ENCODE data around the gene CYTH3.
"Not testable (repeated sequence)": the region's sequence is repeated elsewhere in the genome, so short reads cannot be mapped to it uniquely, and the experiment has no call there.

CYTH3 gene

GRCh38 chr7:6301446-6301845, 29.0 kb upstream of the CYTH3 start:
- DNase-seq; H3K4me3 ChIP-seq (ENCODE audit: insufficient read depth, low read depth, low read length, poor library complexity, severe bottlenecking); H3K27me3 ChIP-seq (replicated peaks; ENCODE audit: control insufficient read depth, insufficient read depth, low read length, poor library complexity, severe bottlenecking); H3K27ac ChIP-seq (ENCODE audit: insufficient read depth, low read length, poor library complexity, severe bottlenecking); H3K4me1 ChIP-seq (ENCODE audit: control insufficient read depth, insufficient read depth, low read length, poor library complexity, severe bottlenecking); H3K9me3 ChIP-seq (ENCODE audit: control insufficient read depth, low read length); H3K36me3 ChIP-seq (ENCODE audit: control insufficient read depth, insufficient read depth, low read length): not testable (repeated sequence)

GRCh38 chr7:6299774-6300173, 27.4 kb upstream of the CYTH3 start:
- Histone ChIP-seq H3K27me3 (replicated peaks; ENCODE audit: control insufficient read depth, insufficient read depth, low read length, poor library complexity, severe bottlenecking) (no peaks in the 10 kb centered on the region), H3K36me3 (ENCODE audit: control insufficient read depth, insufficient read depth, low read length) (no peaks in the 10 kb centered on the region), H3K9me3 (ENCODE audit: control insufficient read depth, low read length) (no peaks in the 10 kb centered on the region), H3K27ac (ENCODE audit: insufficient read depth, low read length, poor library complexity, severe bottlenecking) (no peak overlapping the region), H3K4me3 (ENCODE audit: insufficient read depth, low read depth, low read length, poor library complexity, severe bottlenecking) (no peak overlapping the region), H3K4me1 (ENCODE audit: control insufficient read depth, insufficient read depth, low read length, poor library complexity, severe bottlenecking) (no peaks in the 10 kb centered on the region)
- DNase-seq: no peak

- no peak overlapping the region for H3K27ac ChIP-seq (ENCODE audit: insufficient read depth, low read length, poor library complexity, severe bottlenecking)
- no peaks in the 10 kb centered on the region for H3K36me3 ChIP-seq (ENCODE audit: control insufficient read depth, insufficient read depth, low read length)
- no peak overlapping the region for H3K4me3 ChIP-seq (ENCODE audit: insufficient read depth, low read depth, low read length, poor library complexity, severe bottlenecking)
- no peaks in the 10 kb centered on the region for H3K4me1 ChIP-seq (ENCODE audit: control insufficient read depth, insufficient read depth, low read length, poor library complexity, severe bottlenecking)
- H3K27me3 ChIP-seq (replicated peaks; ENCODE audit: control insufficient read depth, insufficient read depth, low read length, poor library complexity, severe bottlenecking): no peaks in the 10 kb centered on the region
- DNase-seq: no peak
- H3K9me3 ChIP-seq (ENCODE audit: control insufficient read depth, low read length): no peaks in the 10 kb centered on the region
These were observed 22.4 kb upstream of the CYTH3 start for GRCh38 chr7:6294839-6295238.

- no peaks in the 10 kb centered on the region for H3K27me3 ChIP-seq (replicated peaks; ENCODE audit: control insufficient read depth, insufficient read depth, low read length, poor library complexity, severe bottlenecking)
- H3K36me3 ChIP-seq (ENCODE audit: control insufficient read depth, insufficient read depth, low read length): no peaks in the 10 kb centered on the region
- H3K4me3 ChIP-seq (ENCODE audit: insufficient read depth, low read depth, low read length, poor library complexity, severe bottlenecking): no peak overlapping the region
- H3K4me1 ChIP-seq (ENCODE audit: control insufficient read depth, insufficient read depth, low read length, poor library complexity, severe bottlenecking): no peaks in the 10 kb centered on the region
- no peak overlapping the region for H3K27ac ChIP-seq (ENCODE audit: insufficient read depth, low read length, poor library complexity, severe bottlenecking)
- H3K9me3 ChIP-seq (ENCODE audit: control insufficient read depth, low read length): no peaks in the 10 kb centered on the region
- DNase-seq: no peak
These were observed 20.8 kb upstream of the CYTH3 start for GRCh38 chr7:6293202-6293601.

- not testable (repeated sequence) for H3K9me3 ChIP-seq (ENCODE audit: control insufficient read depth, low read length); DNase-seq; H3K27ac ChIP-seq (ENCODE audit: insufficient read depth, low read length, poor library complexity, severe bottlenecking); H3K4me1 ChIP-seq (ENCODE audit: control insufficient read depth, insufficient read depth, low read length, poor library complexity, severe bottlenecking); H3K36me3 ChIP-seq (ENCODE audit: control insufficient read depth, insufficient read depth, low read length); H3K4me3 ChIP-seq (ENCODE audit: insufficient read depth, low read depth, low read length, poor library complexity, severe bottlenecking); H3K27me3 ChIP-seq (replicated peaks; ENCODE audit: control insufficient read depth, insufficient read depth, low read length, poor library complexity, severe bottlenecking)
These were observed 19.5 kb upstream of the CYTH3 start for GRCh38 chr7:6291941-6292340.

GRCh38 chr7:6291531-6291930, 19.1 kb upstream of the CYTH3 start:
- Histone ChIP-seq H3K4me1 (ENCODE audit: control insufficient read depth, insufficient read depth, low read length, poor library complexity, severe bottlenecking) (no peaks in the 10 kb centered on the region), H3K36me3 (ENCODE audit: control insufficient read depth, insufficient read depth, low read length) (no peaks in the 10 kb centered on the region), H3K27ac (ENCODE audit: insufficient read depth, low read length, poor library complexity, severe bottlenecking) (no peak overlapping the region), H3K27me3 (replicated peaks; ENCODE audit: control insufficient read depth, insufficient read depth, low read length, poor library complexity, severe bottlenecking) (no peaks in the 10 kb centered on the region), H3K9me3 (ENCODE audit: control insufficient read depth, low read length) (no peaks in the 10 kb centered on the region), H3K4me3 (ENCODE audit: insufficient read depth, low read depth, low read length, poor library complexity, severe bottlenecking) (no peak overlapping the region)
- no peak for DNase-seq

- H3K27me3 ChIP-seq (replicated peaks; ENCODE audit: control insufficient read depth, insufficient read depth, low read length, poor library complexity, severe bottlenecking): no peaks in the 10 kb centered on the region
- no peaks in the 10 kb centered on the region for H3K36me3 ChIP-seq (ENCODE audit: control insufficient read depth, insufficient read depth, low read length)
- H3K4me1 ChIP-seq (ENCODE audit: control insufficient read depth, insufficient read depth, low read length, poor library complexity, severe bottlenecking): no peaks in the 10 kb centered on the region
- H3K27ac ChIP-seq (ENCODE audit: insufficient read depth, low read length, poor library complexity, severe bottlenecking): no peak overlapping the region
- H3K9me3 ChIP-seq (ENCODE audit: control insufficient read depth, low read length): no peaks in the 10 kb centered on the region
- H3K4me3 ChIP-seq (ENCODE audit: insufficient read depth, low read depth, low read length, poor library complexity, severe bottlenecking): no peak overlapping the region
- DNase-seq: no peak
These were observed 17.9 kb upstream of the CYTH3 start for GRCh38 chr7:6290319-6290741.

GRCh38 chr7:6288270-6288860, 15.9 kb upstream of the CYTH3 start:
- Histone ChIP-seq H3K4me3 (ENCODE audit: insufficient read depth, low read depth, low read length, poor library complexity, severe bottlenecking) (no peak overlapping the region), H3K4me1 (ENCODE audit: control insufficient read depth, insufficient read depth, low read length, poor library complexity, severe bottlenecking) (no peaks in the 10 kb centered on the region), H3K27me3 (replicated peaks; ENCODE audit: control insufficient read depth, insufficient read depth, low read length, poor library complexity, severe bottlenecking) (no peaks in the 10 kb centered on the region), H3K36me3 (ENCODE audit: control insufficient read depth, insufficient read depth, low read length) (no peaks in the 10 kb centered on the region), H3K27ac (ENCODE audit: insufficient read depth, low read length, poor library complexity, severe bottlenecking) (no peak overlapping the region), H3K9me3 (ENCODE audit: control insufficient read depth, low read length) (no peaks in the 10 kb centered on the region)
- no peak for DNase-seq

GRCh38 chr7:6286486-6286885, 14.1 kb upstream of the CYTH3 start:
- Histone ChIP-seq H3K9me3 (ENCODE audit: control insufficient read depth, low read length) (no peaks in the 10 kb centered on the region), H3K27ac (ENCODE audit: insufficient read depth, low read length, poor library complexity, severe bottlenecking) (no peak overlapping the region), H3K36me3 (ENCODE audit: control insufficient read depth, insufficient read depth, low read length) (no peaks in the 10 kb centered on the region), H3K4me1 (ENCODE audit: control insufficient read depth, insufficient read depth, low read length, poor library complexity, severe bottlenecking) (no peaks in the 10 kb centered on the region), H3K4me3 (ENCODE audit: insufficient read depth, low read depth, low read length, poor library complexity, severe bottlenecking) (no peak overlapping the region), H3K27me3 (replicated peaks; ENCODE audit: control insufficient read depth, insufficient read depth, low read length, poor library complexity, severe bottlenecking) (no peaks in the 10 kb centered on the region)
- DNase-seq: no peak

GRCh38 chr7:6284461-6285360, 12.3 kb upstream of the CYTH3 start:
- DNase-seq: no peak
- Histone ChIP-seq H3K27me3 (replicated peaks; ENCODE audit: control insufficient read depth, insufficient read depth, low read length, poor library complexity, severe bottlenecking) (no peaks in the 10 kb centered on the region), H3K27ac (ENCODE audit: insufficient read depth, low read length, poor library complexity, severe bottlenecking) (no peak overlapping the region), H3K9me3 (ENCODE audit: control insufficient read depth, low read length) (no peaks in the 10 kb centered on the region), H3K36me3 (ENCODE audit: control insufficient read depth, insufficient read depth, low read length) (no peaks in the 10 kb centered on the region), H3K4me1 (ENCODE audit: control insufficient read depth, insufficient read depth, low read length, poor library complexity, severe bottlenecking) (no peaks in the 10 kb centered on the region), H3K4me3 (ENCODE audit: insufficient read depth, low read depth, low read length, poor library complexity, severe bottlenecking) (no peak overlapping the region)

Data from effector memory CD4-positive, alpha-beta T cell (primary cell).